Panc1 (cell line): ENCODE measurements around the gene FSTL4. TPM values are rescaled to one million over a fixed set of nuclear protein-coding genes. Genes with fewer than 3 reads are reported as not detected.

ENCODE experiments used
- ATAC-seq: fragments of 200-7000 bp; cut with Tn5 transposase; 2 replicates; pipeline ENCODE4 v1.9.1; 2020; ENCODE audit warnings: mild to moderate bottlenecking, moderate library complexity
- BruUV-seq: library from RNA; stranded (reverse); fragments of 400-500 nt; replicated peaks from 2 replicates; lab custom pipeline; 2021; lab: Mats Ljungman, UMichigan
- CTCF ChIA-PET: fragments of 300-600 bp; sonication (Branson Sonifier 250); formaldehyde crosslinking; loops from one replicate; lab custom pipeline; 2022; ENCODE audit warnings: antibody characterized with exemption; lab: Charles Lee
- POLR2A ChIA-PET: fragments of 300-600 bp; sonication (Branson Sonifier 250); formaldehyde crosslinking; loops from one replicate; lab custom pipeline; 2022; ENCODE audit warnings: antibody characterized with exemption; lab: Charles Lee
- DNase-seq: peaks from one replicate; pipeline ENCODE4 v3.0.0-alpha.2; 2010; ENCODE audit warnings: low read depth, low spot score
- H3K27ac ChIP-seq: 2 replicates; pipeline ENCODE4 v1.5.1; 2011; ENCODE audit warnings: mild to moderate bottlenecking, low read length, inconsistent platforms
- H3K27me3 ChIP-seq: fragments of 200-500 bp; sonication (Bioruptor generic); 2 replicates; pipeline ENCODE4 v1.6.0; 2014; ENCODE audit warnings: low read length, inconsistent platforms; ENCODE audit not compliant: control insufficient read depth, insufficient read depth
- H3K36me3 ChIP-seq: fragments of 200-500 bp; sonication (Bioruptor generic); 2 replicates; pipeline ENCODE4 v1.5.1; 2014; ENCODE audit warnings: inconsistent platforms, mild to moderate bottlenecking, low read length, moderate library complexity; ENCODE audit not compliant: control insufficient read depth, insufficient read depth
- H3K4me1 ChIP-seq: 2 replicates; pipeline ENCODE4 v1.5.1; 2011; ENCODE audit warnings: inconsistent platforms, mild to moderate bottlenecking, low read length, moderate library complexity; ENCODE audit not compliant: control insufficient read depth, insufficient read depth
- H3K4me3 ChIP-seq, 2 experiments: 2 replicates each; pipeline ENCODE4 v1.5.1; 2011 to 2012; ENCODE audit warnings: low read depth in 2 of 2, low read length in 2 of 2, mild to moderate bottlenecking in 2 of 2, inconsistent platforms in 1 of 2, moderate library complexity in 1 of 2
- H3K9me3 ChIP-seq: fragments of 200-500 bp; sonication (Bioruptor generic); 2 replicates; pipeline ENCODE4 v1.5.1; 2014; ENCODE audit warnings: low read depth, mild to moderate bottlenecking, inconsistent platforms, low read length, moderate library complexity; ENCODE audit not compliant: control insufficient read depth, insufficient read depth
- POLR2AphosphoS5 ChIP-seq: IDR thresholded peaks from 2 replicates; pipeline ENCODE4 v1.6.1; 2012; ENCODE audit warnings: mild to moderate bottlenecking, low read depth, low read length, moderate library complexity
- SIN3A ChIP-seq: IDR thresholded peaks from 2 replicates; pipeline ENCODE4 v1.6.1; 2012; ENCODE audit warnings: low read depth, mild to moderate bottlenecking, low read length, moderate library complexity, borderline replicate concordance; ENCODE audit not compliant: insufficient read depth
- TCF7L2 ChIP-seq: IDR thresholded peaks from 2 replicates; pipeline ENCODE4 v1.6.1; 2011; ENCODE audit warnings: mild to moderate bottlenecking, low read depth, low read length, inconsistent platforms
- in situ Hi-C: cut with HindIII; loops from 2 replicates; pipeline ENCODE4 v1.10.0; 2016; ENCODE audit warnings: low sequenced_read_pairs, low pct_unique_long_range_greater_than_20kb
- intact Hi-C: fragments of 100-400 bp; cut with micrococcal nuclease; formaldehyde crosslinking; loops from one replicate; pipeline ENCODE4 v1.10.0; 2022; ENCODE audit not compliant: unreplicated experiment
- total RNA-seq: library from RNA; stranded (reverse); gene quantifications from one replicate; pipeline ENCODE4 v1.2.1, GENCODE V29; 2021; ENCODE audit not compliant: unreplicated experiment
- TF ChIP-seq, protein P1 (sequence below): fragments of 450-650 bp; IDR thresholded peaks from 2 replicates; pipeline ENCODE4 v1.5.1; 2017; ENCODE audit warnings: mild to moderate bottlenecking
- TF ChIP-seq, protein P2 (sequence below), 2 experiments: IDR thresholded peaks; 2 replicates each; pipeline ENCODE4 v1.6.1; 2011 to 2012; ENCODE audit warnings: low read depth in 2 of 2, control low read depth in 1 of 2, low read length in 1 of 2, mild to moderate bottlenecking in 1 of 2, moderate library complexity in 1 of 2; ENCODE audit not compliant: insufficient read depth in 1 of 2

FSTL4 gene
- total RNA-seq, 1 experiment from 2014 or later: 0.18 TPM

- TF ChIP-seq, protein P1, sequence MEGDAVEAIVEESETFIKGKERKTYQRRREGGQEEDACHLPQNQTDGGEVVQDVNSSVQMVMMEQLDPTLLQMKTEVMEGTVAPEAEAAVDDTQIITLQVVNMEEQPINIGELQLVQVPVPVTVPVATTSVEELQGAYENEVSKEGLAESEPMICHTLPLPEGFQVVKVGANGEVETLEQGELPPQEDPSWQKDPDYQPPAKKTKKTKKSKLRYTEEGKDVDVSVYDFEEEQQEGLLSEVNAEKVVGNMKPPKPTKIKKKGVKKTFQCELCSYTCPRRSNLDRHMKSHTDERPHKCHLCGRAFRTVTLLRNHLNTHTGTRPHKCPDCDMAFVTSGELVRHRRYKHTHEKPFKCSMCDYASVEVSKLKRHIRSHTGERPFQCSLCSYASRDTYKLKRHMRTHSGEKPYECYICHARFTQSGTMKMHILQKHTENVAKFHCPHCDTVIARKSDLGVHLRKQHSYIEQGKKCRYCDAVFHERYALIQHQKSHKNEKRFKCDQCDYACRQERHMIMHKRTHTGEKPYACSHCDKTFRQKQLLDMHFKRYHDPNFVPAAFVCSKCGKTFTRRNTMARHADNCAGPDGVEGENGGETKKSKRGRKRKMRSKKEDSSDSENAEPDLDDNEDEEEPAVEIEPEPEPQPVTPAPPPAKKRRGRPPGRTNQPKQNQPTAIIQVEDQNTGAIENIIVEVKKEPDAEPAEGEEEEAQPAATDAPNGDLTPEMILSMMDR: no peak
Measured at GRCh38 chr5:133390416-133391353, 221.7 kb downstream of the FSTL4 start (continued).

DNA sequence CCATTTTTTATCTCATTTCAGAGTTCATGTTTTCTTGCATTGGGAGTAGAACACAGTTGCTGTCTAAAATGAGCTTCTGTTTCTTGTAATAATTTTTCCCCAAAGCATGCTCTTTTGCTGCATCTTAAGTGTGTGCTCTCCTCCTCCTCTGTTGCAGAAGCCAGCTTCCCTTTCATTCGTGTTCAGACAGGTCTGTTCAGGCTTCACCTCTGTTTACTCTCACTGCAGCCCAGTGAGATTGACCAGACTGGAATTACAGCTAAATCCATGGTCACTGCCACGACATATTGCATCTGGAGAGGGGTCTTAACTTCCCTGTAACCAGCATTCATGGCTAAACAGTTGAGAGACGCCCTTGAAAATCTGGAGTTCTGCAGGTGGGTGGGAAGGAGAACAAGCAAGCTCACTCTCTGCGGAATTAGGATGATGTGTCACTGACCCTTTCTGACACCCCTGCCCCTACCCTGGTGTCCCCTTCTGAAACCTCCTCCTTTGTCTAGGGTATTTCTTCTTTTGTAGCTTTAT lies 223.2 kb downstream of the FSTL4 start:
- ChIA-PET POLR2A (no interaction called here), CTCF (no interaction called here)
- intact Hi-C loops (no loop called here), in situ Hi-C loops (no loop called here)
- Histone ChIP-seq H3K4me3 (no peak overlapping the region), H3K4me1 (no peaks in the 10 kb centered on the region), H3K27ac (no peak overlapping the region), H3K36me3 (no peaks in the 10 kb centered on the region), H3K27me3 (peaks cover 33% of the 10 kb centered on the region), H3K9me3 (no peaks in the 10 kb centered on the region)
- ATAC-seq (no peak), DNase-seq (no peak)
- BruUV-seq: no TSS peak
- no peak for TF ChIP-seq TCF7L2
- no peak for TF ChIP-seq SIN3A
- TF ChIP-seq, protein P2, sequence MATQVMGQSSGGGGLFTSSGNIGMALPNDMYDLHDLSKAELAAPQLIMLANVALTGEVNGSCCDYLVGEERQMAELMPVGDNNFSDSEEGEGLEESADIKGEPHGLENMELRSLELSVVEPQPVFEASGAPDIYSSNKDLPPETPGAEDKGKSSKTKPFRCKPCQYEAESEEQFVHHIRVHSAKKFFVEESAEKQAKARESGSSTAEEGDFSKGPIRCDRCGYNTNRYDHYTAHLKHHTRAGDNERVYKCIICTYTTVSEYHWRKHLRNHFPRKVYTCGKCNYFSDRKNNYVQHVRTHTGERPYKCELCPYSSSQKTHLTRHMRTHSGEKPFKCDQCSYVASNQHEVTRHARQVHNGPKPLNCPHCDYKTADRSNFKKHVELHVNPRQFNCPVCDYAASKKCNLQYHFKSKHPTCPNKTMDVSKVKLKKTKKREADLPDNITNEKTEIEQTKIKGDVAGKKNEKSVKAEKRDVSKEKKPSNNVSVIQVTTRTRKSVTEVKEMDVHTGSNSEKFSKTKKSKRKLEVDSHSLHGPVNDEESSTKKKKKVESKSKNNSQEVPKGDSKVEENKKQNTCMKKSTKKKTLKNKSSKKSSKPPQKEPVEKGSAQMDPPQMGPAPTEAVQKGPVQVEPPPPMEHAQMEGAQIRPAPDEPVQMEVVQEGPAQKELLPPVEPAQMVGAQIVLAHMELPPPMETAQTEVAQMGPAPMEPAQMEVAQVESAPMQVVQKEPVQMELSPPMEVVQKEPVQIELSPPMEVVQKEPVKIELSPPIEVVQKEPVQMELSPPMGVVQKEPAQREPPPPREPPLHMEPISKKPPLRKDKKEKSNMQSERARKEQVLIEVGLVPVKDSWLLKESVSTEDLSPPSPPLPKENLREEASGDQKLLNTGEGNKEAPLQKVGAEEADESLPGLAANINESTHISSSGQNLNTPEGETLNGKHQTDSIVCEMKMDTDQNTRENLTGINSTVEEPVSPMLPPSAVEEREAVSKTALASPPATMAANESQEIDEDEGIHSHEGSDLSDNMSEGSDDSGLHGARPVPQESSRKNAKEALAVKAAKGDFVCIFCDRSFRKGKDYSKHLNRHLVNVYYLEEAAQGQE (IDR thresholded peaks at IDR 0.05; ENCODE audit: insufficient read depth in 1 of 2, low read depth in 2 of 2, low read length in 1 of 2): no peak
- TF ChIP-seq, protein P1: no peak
- TF ChIP-seq POLR2AphosphoS5: no peak

DNA sequence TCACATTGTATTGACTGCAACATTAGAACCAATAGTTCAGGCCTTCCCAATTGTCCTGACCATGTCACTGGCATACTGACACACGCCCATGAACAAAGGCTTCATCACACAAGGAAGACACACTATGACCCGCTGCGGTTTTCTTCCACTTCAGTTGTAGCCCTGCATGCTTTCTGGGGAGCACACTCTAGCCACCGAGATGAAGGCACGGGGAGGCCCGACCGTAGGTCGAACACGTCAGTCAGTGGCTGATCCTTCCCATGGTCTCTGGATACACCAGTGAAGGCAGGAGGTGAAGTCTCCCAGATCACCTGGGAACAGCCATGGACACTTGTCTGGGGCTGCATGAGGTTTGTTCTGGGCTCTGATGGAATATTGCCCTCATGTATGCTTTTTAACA lies 224.7 kb downstream of the FSTL4 start:
- H3K9me3 ChIP-seq: no peaks in the 10 kb centered on the region
- CTCF ChIA-PET: no interaction called here
- ATAC-seq (no peak), DNase-seq (no peak)
- no peaks in the 10 kb centered on the region for H3K36me3 ChIP-seq
- no peak overlapping the region for H3K27ac ChIP-seq
- no peak overlapping the region for H3K4me3 ChIP-seq
- H3K4me1 ChIP-seq: no peaks in the 10 kb centered on the region
- H3K27me3 ChIP-seq: peaks cover 34% of the 10 kb centered on the region
- intact Hi-C loops: no loop called here
- TF ChIP-seq TCF7L2: no peak
- TF ChIP-seq, protein P2 (IDR thresholded peaks at IDR 0.05; ENCODE audit: insufficient read depth in 1 of 2, low read depth in 2 of 2, low read length in 1 of 2): no peak
- no TSS peak for BruUV-seq
- POLR2A ChIA-PET: no interaction called here
- in situ Hi-C loops: no loop called here
